ENCODE measurements around the gene KIFC3.
"Not testable (repeated sequence)": the region's sequence is repeated elsewhere in the genome, so short reads cannot be mapped to it uniquely, and the experiment has no call there.

KIFC3 gene

DNA sequence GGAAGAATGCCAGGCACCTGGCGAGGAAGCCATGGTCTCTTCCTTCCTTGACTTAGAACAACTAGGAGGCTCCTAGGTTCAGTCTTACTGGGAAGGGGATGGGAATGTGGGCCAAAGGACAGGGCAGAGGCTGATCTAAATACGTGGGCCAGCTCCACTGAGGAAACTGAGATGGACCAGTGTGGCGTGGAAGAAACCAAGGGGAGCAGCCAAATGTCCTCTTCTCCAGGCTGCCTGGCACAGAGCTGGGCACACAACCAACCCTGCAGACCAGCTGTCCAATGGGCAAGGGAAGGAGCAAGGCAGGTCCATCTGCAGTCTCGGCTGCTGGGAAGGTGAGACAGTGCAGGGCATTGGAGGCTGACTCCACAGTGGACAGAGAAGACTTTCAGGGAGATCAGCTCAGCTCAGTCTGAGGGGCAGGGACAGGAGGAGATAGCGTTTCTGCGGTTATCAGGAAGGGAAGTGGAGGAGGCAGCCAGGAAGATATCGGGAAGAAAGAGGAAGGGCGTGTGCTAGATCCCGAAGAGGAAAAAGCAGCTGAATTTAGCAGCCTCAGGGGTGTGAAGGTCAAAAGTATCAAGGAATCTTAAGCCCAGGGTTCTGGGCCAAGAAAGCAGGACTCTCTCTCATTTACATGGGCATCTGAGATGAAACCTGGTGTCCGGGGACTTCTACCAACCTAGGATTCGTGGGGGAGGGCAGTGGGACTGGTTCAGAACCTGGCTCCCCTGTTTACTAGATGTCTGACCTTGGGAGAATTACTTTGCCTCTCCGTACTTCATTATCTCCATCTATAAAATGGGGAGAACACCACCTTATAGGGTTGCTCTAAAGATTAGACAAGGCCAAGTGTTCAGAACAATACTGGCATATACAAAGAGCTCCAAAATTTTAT, 1.8 kb downstream of the KIFC3 start:
- DNase-seq (ENCODE audit: low spot score in 2 of 2) (no peak), ATAC-seq (no peak)
- Mint-ChIP-seq H3K27ac (peak overlapping the region; percentile 47), H3K4me3 (peak overlapping the region; percentile 37), H3K9me3 (no peaks in the 10 kb centered on the region), H3K4me1 (peaks cover 36% of the 10 kb centered on the region), H3K36me3 (peaks cover 20% of the 10 kb centered on the region)

- no peak for DNase-seq (ENCODE audit: low spot score in 2 of 2)
- Mint-ChIP-seq H3K36me3 (peaks cover 20% of the 10 kb centered on the region), H3K4me1 (peaks cover 38% of the 10 kb centered on the region), H3K27ac (peak overlapping the region; percentile 75), H3K9me3 (no peaks in the 10 kb centered on the region), H3K4me3 (peak overlapping the region; percentile 11)
- ATAC-seq, result no peak
These were observed 2.6 kb downstream of the KIFC3 start for GRCh38 chr16:57799600-57800199.

DNA sequence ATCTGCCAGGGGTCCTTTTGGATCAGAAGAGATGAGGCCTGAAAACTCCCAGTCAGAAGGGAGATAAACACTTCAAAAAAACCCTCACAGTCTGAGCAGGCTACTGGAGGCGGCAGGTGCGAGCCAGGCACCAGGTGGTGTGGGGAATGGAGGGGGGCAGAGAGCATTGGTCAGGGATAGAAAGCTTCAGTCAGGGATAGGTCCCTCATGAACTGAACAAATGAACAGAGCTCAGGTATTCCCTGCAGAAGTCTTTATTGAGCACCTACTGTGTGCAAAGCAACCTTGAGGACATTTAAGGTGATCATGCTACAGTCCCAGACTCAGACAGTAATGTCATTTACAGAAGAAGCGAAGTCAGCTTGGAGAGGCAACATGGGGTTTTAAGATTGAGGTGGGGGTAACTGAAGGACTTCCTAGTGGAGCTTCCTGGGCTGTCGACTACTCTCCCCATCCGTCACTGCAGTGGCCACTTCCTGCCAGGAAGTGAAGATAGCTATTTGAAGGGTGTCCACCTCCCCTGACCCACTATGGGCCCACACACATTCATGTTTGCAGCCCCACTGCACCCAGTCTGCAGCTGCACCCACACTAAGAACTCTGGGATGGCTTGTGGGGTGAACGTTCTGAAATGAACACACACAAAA, 3.2 kb downstream of the KIFC3 start:
- Mint-ChIP-seq H3K27ac (peak overlapping the region; percentile 75), H3K9me3 (no peaks in the 10 kb centered on the region), H3K4me1 (peaks cover 38% of the 10 kb centered on the region), H3K4me3 (peak overlapping the region; percentile 11), H3K36me3 (peaks cover 20% of the 10 kb centered on the region)
- ATAC-seq (no peak), DNase-seq (ENCODE audit: low spot score in 2 of 2) (no peak)

GRCh38 chr16:57798267-57798810, 4.0 kb downstream of the KIFC3 start:
- H3K4me3 Mint-ChIP-seq, result no peak overlapping the region
- DNase-seq (ENCODE audit: low spot score in 2 of 2) (no peak), ATAC-seq (no peak)
- H3K36me3 Mint-ChIP-seq, result peaks cover 20% of the 10 kb centered on the region
- H3K27ac Mint-ChIP-seq, result peak overlapping the region; percentile 75
- H3K4me1 Mint-ChIP-seq, result peaks cover 38% of the 10 kb centered on the region
- H3K9me3 Mint-ChIP-seq, result no peaks in the 10 kb centered on the region

- ATAC-seq, result no peak
- no peak for DNase-seq (ENCODE audit: low spot score in 2 of 2)
- no peaks in the 10 kb centered on the region for H3K9me3 Mint-ChIP-seq
- no peak overlapping the region for H3K4me3 Mint-ChIP-seq
- H3K36me3 Mint-ChIP-seq, result peaks cover 16% of the 10 kb centered on the region
- peaks cover 32% of the 10 kb centered on the region for H3K4me1 Mint-ChIP-seq
- H3K27ac Mint-ChIP-seq, result no peak overlapping the region
These were observed 4.6 kb downstream of the KIFC3 start for GRCh38 chr16:57797526-57798266.

GRCh38 chr16:57797216-57797525, 5.1 kb downstream of the KIFC3 start:
- no peak for ATAC-seq
- Mint-ChIP-seq H3K4me3 (no peak overlapping the region), H3K4me1 (peaks cover 28% of the 10 kb centered on the region), H3K9me3 (no peaks in the 10 kb centered on the region), H3K27ac (no peak overlapping the region), H3K36me3 (peaks cover 11% of the 10 kb centered on the region)
- DNase-seq (ENCODE audit: low spot score in 2 of 2), result no peak

- H3K4me1 Mint-ChIP-seq, result peaks cover 28% of the 10 kb centered on the region
- H3K27ac Mint-ChIP-seq; H3K4me3 Mint-ChIP-seq; ATAC-seq; H3K36me3 Mint-ChIP-seq; H3K9me3 Mint-ChIP-seq; DNase-seq (ENCODE audit: low spot score in 2 of 2): not testable (repeated sequence)
These were observed 6.3 kb downstream of the KIFC3 start for GRCh38 chr16:57796014-57796413.

DNA sequence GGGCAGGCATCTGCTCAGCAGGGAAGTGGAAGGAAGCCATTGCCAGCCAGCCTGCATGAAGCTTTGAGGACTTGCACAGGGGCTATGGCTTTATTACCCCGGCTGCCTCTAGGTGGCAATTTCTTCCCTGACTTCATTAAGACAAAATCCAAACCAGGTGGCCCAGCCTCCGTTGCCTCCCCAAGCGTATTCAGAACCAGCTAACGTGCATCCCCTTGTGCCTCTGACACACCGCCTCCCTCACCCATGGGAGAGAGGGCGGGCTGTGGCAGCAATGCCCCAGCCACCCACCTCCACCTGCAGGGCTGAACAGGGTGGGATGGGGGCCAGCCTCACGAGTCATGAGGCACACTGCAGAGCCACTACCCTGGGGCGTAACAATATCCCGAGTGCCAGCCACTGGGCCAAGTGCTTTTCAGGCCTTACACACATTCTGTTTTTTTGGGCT, 6.8 kb downstream of the KIFC3 start:
- peaks cover 24% of the 10 kb centered on the region for H3K4me1 Mint-ChIP-seq
- H3K36me3 Mint-ChIP-seq, result peaks cover 5% of the 10 kb centered on the region
- DNase-seq (ENCODE audit: low spot score in 2 of 2) (no peak), ATAC-seq (peak; percentile 61)
- no peak overlapping the region for H3K4me3 Mint-ChIP-seq
- no peak overlapping the region for H3K27ac Mint-ChIP-seq
- H3K9me3 Mint-ChIP-seq, result no peaks in the 10 kb centered on the region

DNA sequence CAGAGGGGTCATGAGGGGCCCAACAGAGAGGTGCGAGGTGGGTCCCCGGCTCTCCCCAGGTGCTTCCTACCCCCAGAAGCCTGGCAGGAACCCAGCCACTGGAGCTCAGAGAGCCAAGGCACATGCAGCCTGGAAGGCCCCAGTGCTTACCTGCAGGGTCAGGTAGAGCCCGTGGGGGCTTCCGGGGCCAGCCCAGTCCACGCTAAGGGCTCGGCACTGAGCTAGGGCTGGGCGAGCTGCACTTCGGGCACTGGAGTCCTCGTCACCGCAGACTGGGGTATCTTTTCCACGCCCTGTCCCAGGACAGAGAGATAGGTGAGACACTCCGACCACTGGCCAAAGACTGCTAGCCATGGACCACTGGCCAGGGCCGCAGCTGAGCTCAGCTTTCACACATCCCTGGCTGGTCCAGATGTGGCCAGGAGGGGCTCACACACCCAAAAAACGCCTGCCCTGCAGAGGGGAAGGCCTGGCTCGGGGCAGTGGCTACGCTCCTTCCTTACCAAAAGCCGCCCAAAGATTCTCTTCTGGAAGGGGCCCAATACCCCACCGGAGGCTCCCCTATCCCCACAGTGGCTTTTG, 7.4 kb downstream of the KIFC3 start:
- H3K36me3 Mint-ChIP-seq, result peaks cover 5% of the 10 kb centered on the region
- no peak for DNase-seq (ENCODE audit: low spot score in 2 of 2)
- peaks cover 19% of the 10 kb centered on the region for H3K4me1 Mint-ChIP-seq
- H3K9me3 Mint-ChIP-seq, result no peaks in the 10 kb centered on the region
- no peak for ATAC-seq
- no peak overlapping the region for H3K27ac Mint-ChIP-seq
- no peak overlapping the region for H3K4me3 Mint-ChIP-seq

- Mint-ChIP-seq H3K9me3 (no peaks in the 10 kb centered on the region), H3K4me1 (peaks cover 6% of the 10 kb centered on the region), H3K27ac (no peak overlapping the region), H3K36me3 (no peaks in the 10 kb centered on the region), H3K4me3 (no peak overlapping the region)
- DNase-seq (ENCODE audit: low spot score in 2 of 2), result no peak
- ATAC-seq, result no peak
These were observed 10.3 kb downstream of the KIFC3 start for GRCh38 chr16:57791893-57792461.

- H3K36me3 Mint-ChIP-seq, result no peaks in the 10 kb centered on the region
- H3K9me3 Mint-ChIP-seq, result no peaks in the 10 kb centered on the region
- no peak for DNase-seq (ENCODE audit: low spot score in 2 of 2)
- H3K4me1 Mint-ChIP-seq, result peaks cover 6% of the 10 kb centered on the region
- no peak for ATAC-seq
- no peak overlapping the region for H3K27ac Mint-ChIP-seq
- H3K4me3 Mint-ChIP-seq, result no peak overlapping the region
These were observed 10.9 kb downstream of the KIFC3 start for GRCh38 chr16:57791195-57791892.

GRCh38 chr16:57788951-57789350, 13.3 kb downstream of the KIFC3 start:
- H3K27ac Mint-ChIP-seq, result no peak overlapping the region
- H3K4me3 Mint-ChIP-seq, result no peak overlapping the region
- H3K36me3 Mint-ChIP-seq, result no peaks in the 10 kb centered on the region
- ATAC-seq, result no peak
- DNase-seq (ENCODE audit: low spot score in 2 of 2), result no peak
- no peaks in the 10 kb centered on the region for H3K4me1 Mint-ChIP-seq
- H3K9me3 Mint-ChIP-seq, result no peaks in the 10 kb centered on the region

DNA sequence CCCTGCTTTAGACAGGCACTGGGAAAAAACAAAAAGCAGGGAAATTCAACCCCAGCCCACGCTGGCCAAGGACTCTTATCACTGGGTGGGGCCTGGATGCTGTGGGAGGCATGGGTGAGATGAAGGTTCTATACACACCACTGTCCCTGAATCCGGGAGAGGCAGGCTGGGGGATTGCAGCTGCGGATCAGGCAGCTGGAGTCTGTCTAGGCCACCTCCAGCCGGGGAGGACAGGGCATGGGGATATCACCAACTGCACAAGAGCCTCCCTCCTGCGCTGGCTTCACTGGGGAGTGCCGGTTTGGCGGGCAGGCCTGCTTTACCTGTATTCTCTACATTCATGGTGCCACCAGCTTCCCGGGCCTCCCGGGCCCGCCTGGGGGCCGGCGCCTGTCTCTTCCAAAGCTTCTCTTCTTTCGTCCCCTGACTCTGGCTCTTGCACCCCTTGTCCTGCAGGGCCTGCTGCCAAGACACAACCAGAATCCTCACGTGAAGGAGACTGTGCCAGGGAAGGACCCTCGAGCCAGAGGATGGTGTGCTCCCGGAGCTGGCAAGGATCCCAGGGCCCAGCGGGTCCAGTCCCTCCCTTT, 13.9 kb downstream of the KIFC3 start:
- ATAC-seq, result peak; percentile 4
- H3K9me3 Mint-ChIP-seq, result no peaks in the 10 kb centered on the region
- H3K4me1 Mint-ChIP-seq, result no peaks in the 10 kb centered on the region
- H3K4me3 Mint-ChIP-seq, result no peak overlapping the region
- no peaks in the 10 kb centered on the region for H3K36me3 Mint-ChIP-seq
- no peak for DNase-seq (ENCODE audit: low spot score in 2 of 2)
- no peak overlapping the region for H3K27ac Mint-ChIP-seq

- Mint-ChIP-seq H3K4me1 (no peaks in the 10 kb centered on the region), H3K4me3 (no peak overlapping the region), H3K9me3 (no peaks in the 10 kb centered on the region), H3K27ac (no peak overlapping the region), H3K36me3 (no peaks in the 10 kb centered on the region)
- DNase-seq (ENCODE audit: low spot score in 2 of 2) (no peak), ATAC-seq (no peak)
These were observed 14.8 kb downstream of the KIFC3 start for GRCh38 chr16:57787519-57787905.

Measured in stimulated activated effector memory CD8-positive, alpha-beta T cell treated with anti-CD3 and anti-CD28 coated beads, Interleukin-12 subunit alpha, Interleukin-12 subunit beta, amount 100 ng/mL, for 72 hours (primary cell).